Lung (tissue), 12 donors: ENCODE results near the gene GPC5. TPM values are rescaled to one million over a fixed set of nuclear protein-coding genes. Genes with fewer than 3 reads are reported as not detected.

ENCODE experiments used
- ATAC-seq: fragments of 200-7000 bp; cut with Tn5 transposase; one replicate; pipeline ENCODE4 v1.9.1; 2020; ENCODE audit warnings: moderate number of reproducible peaks; ENCODE audit not compliant: insufficient read depth, low FRiP score
- DNase-seq, 3 donors: peaks; one replicate each; pipeline ENCODE4 v3.0.0-alpha.2; 2013 to 2017
- H3K27ac ChIP-seq, 2 donors: one replicate each; pipeline ENCODE4 v1.5.1; 2013; ENCODE audit warnings: mild to moderate bottlenecking in 2 of 2, moderate library complexity in 2 of 2, control low read depth in 1 of 2, inconsistent platforms in 1 of 2, low read depth in 1 of 2, low read length in 1 of 2
- H3K27me3 ChIP-seq, 3 donors: one replicate each; pipeline ENCODE4 v1.5.1; 2013; ENCODE audit warnings: low read length in 2 of 3; ENCODE audit not compliant: control insufficient read depth in 3 of 3, insufficient read depth in 3 of 3
- H3K36me3 ChIP-seq, 4 donors: one replicate each; pipeline ENCODE4 v1.5.1; 2013; ENCODE audit warnings: low read length in 4 of 4, mild to moderate bottlenecking in 1 of 4, moderate library complexity in 1 of 4; ENCODE audit not compliant: control insufficient read depth in 4 of 4, insufficient read depth in 4 of 4
- H3K4me1 ChIP-seq, 5 donors: one replicate each; pipeline ENCODE4 v1.5.1; 2013; ENCODE audit warnings: low read length in 5 of 5, mild to moderate bottlenecking in 2 of 5, moderate library complexity in 1 of 5; ENCODE audit not compliant: control insufficient read depth in 5 of 5, insufficient read depth in 5 of 5
- H3K4me3 ChIP-seq: one replicate; pipeline ENCODE4 v1.5.1; 2013; ENCODE audit warnings: mild to moderate bottlenecking, control low read depth, moderate library complexity
- H3K9ac ChIP-seq, 2 donors: one replicate each; pipeline ENCODE4 v1.5.1; 2013; ENCODE audit warnings: low read length in 2 of 2, control low read depth in 1 of 2; ENCODE audit not compliant: insufficient read depth in 1 of 2
- H3K9me3 ChIP-seq, 4 donors: one replicate each; pipeline ENCODE4 v1.5.1; 2013; ENCODE audit warnings: low read length in 3 of 4, mild to moderate bottlenecking in 1 of 4, moderate library complexity in 1 of 4; ENCODE audit not compliant: control insufficient read depth in 4 of 4, insufficient read depth in 3 of 4
- CTCF ChIP-seq: IDR thresholded peaks from 2 replicates; pipeline ENCODE4 v1.5.1; 2012; ENCODE audit warnings: mild to moderate bottlenecking; ENCODE audit errors: control extremely low read depth, extremely low read depth
- WGBS, 2 donors: extraction: QIAGEN DNeasy Blood & Tissue Kit; methylation state at CpG; one replicate each; pipeline ENCODE4 v1.1.7; 2013; 5-methylcytosine and 5-hydroxymethylcytosine counted together
- polyA plus RNA-seq, 2 donors: library from polyadenylated mRNA; stranded (reverse); fragments of 200-250 nt; gene quantifications; one replicate each; pipeline ENCODE4 v1.2.1, GENCODE V29; 2013
- total RNA-seq, 2 donors: library from RNA; depleted of rRNA in 1 of 2; stranded (reverse); fragments of >200 nt in 1 of 2; gene quantifications; one replicate each; pipeline ENCODE4 v1.2.1, GENCODE V29; 2014 to 2021
- donor health status: control.
- donor health status: control.
- donor health status: Bipolar disorder and iron deficiency.
- donor health status: healthy.
- donor health status: DM: yes; HTN: yes; CAD: no.

The GPC5 gene
- total and polyA plus RNA-seq, 4 donors: 0.55 to 37.3 (median 4.4) TPM

GRCh38 chr13:92500192-92500591 lies 1101.8 kb downstream of the GPC5 start:
- H3K27ac ChIP-seq: no peak overlapping the region
- no peaks in the 10 kb centered on the region for H3K27me3 ChIP-seq
- 52 to 56% methylated on average over 6 of the region's 6 CpGs for WGBS, 2 donors
- DNase-seq (no peak), ATAC-seq (no peak)
- no peaks in the 10 kb centered on the region for H3K4me1 ChIP-seq
- H3K4me3 ChIP-seq: no peak overlapping the region
- TF ChIP-seq CTCF: no peak
- H3K9me3 ChIP-seq: peaks cover 0 to 6% (median 2%) of the 10 kb centered on the region in 4 donors
- no peak overlapping the region for H3K9ac ChIP-seq
- H3K36me3 ChIP-seq: no peaks in the 10 kb centered on the region

GRCh38 chr13:92510416-92510815 lies 1112.0 kb downstream of the GPC5 start:
- H3K9ac ChIP-seq: no peak overlapping the region
- no peaks in the 10 kb centered on the region for H3K4me1 ChIP-seq
- WGBS, 2 donors: 63 to 68% methylated on average over 2 of the region's 2 CpGs
- TF ChIP-seq CTCF: no peak
- H3K9me3 ChIP-seq: no peaks in the 10 kb centered on the region
- DNase-seq: no peak
- no peak overlapping the region for H3K4me3 ChIP-seq
- no peaks in the 10 kb centered on the region for H3K27me3 ChIP-seq
- no peak overlapping the region for H3K27ac ChIP-seq
- ATAC-seq: no peak
- no peaks in the 10 kb centered on the region for H3K36me3 ChIP-seq

GRCh38 chr13:92512852-92513251 lies 1114.4 kb downstream of the GPC5 start:
- Histone ChIP-seq H3K27ac (no peak overlapping the region), H3K4me3 (no peak overlapping the region), H3K4me1 (no peaks in the 10 kb centered on the region), H3K36me3 (no peaks in the 10 kb centered on the region), H3K27me3 (no peaks in the 10 kb centered on the region), H3K9ac (no peak overlapping the region), H3K9me3 (peaks cover 0 to 5% (median 0%) of the 10 kb centered on the region in 4 donors)
- ATAC-seq: no peak
- DNase-seq: no peak
- TF ChIP-seq CTCF: no peak
- WGBS, 2 donors: 80 to 81% methylated on average over 9 of the region's 9 CpGs

- TF ChIP-seq CTCF: no peak
- H3K4me1 ChIP-seq: no peaks in the 10 kb centered on the region
- H3K27ac ChIP-seq: no peak overlapping the region
- H3K36me3 ChIP-seq: no peaks in the 10 kb centered on the region
- H3K9me3 ChIP-seq: peaks cover 0 to 5% (median 0%) of the 10 kb centered on the region in 4 donors
- H3K27me3 ChIP-seq: no peaks in the 10 kb centered on the region
- ATAC-seq (no peak), DNase-seq (no peak)
- H3K4me3 ChIP-seq: no peak overlapping the region
- 0 to 44% methylated on average over 1 of the region's 1 CpG for WGBS, 2 donors
- H3K9ac ChIP-seq: no peak overlapping the region
These were observed 1115.3 kb downstream of the GPC5 start for GRCh38 chr13:92513672-92514071.
